Stimulated activated CD4-positive, alpha-beta T cell treated with anti-CD3 and anti-CD28 coated beads, Interleukin-12 subunit alpha, Interleukin-12 subunit beta, amount 100 ng/mL, for 24 hours (primary cell): ENCODE results near the gene RAB15.

ENCODE experiments used
- DNase-seq, 2 experiments: peaks; one replicate each; pipeline ENCODE4 v3.0.0-alpha.2; 2020; ENCODE audit warnings: low read depth in 2 of 2

The RAB15 gene

GRCh38 chr14:64971943-64972791 lies at the start of gene RAB15:
Gene RAB15 (minus strand): TSS chr14:64972336. CDS start chr14:64972076, 260 bp downstream.
- DNase-seq = peak in 1 of 2 experiments; percentile 11

DNA sequence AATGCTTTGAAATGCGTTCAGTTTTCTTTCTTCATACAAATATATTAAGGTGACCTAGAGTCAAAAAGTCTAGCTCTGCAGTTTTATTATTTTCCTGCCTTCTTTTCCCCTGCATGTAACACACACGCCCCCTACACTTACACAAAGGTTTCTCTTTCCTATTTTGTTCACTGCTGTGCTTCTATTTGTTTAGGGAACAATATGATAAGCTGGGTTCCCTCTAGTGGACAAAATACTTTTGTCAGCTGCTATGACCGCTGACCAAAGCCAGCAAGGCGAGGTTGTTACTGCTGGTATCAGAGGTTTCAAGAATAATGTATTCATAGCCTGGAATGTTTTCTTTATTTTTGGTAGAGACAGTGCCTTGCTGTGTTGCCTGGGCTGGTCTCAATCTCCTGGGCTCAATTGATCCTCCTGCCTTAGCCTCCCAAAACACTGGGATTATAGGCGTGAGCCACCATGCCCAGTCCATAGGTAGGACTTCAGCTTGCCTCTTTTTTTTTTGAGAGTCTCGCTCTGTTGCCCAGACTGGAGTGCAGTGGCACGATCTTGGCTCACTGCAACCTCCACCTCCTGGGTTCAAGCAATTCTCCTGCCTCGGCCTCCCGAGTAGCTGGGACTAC lies 47.9 kb upstream of the RAB15 start:
- DNase-seq = no peak

DNA sequence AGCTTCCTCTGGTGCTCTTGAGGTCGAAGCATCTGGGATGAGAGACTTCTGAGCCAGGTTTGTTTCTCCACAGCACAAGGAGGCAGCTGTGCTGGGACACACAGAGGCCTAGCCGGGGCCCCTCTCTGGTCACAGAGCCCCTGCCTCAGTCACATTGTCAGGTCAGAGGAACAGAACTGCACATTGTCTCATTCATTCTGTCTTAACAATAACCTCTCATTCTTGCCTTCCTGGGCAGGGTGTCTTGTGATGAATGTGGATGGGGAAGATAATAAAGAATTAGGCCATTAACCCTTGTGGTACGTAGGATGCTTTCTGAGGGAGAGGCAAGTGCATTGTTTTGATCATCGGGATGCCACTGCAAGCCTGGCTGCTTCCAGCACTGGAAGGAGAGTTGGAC lies 44.3 kb upstream of the RAB15 start:
- no peak for DNase-seq

GRCh38 chr14:65015391-65015790 lies 43.3 kb upstream of the RAB15 start:
- no peak for DNase-seq

- DNase-seq = no peak
Observed at GRCh38 chr14:65012353-65012752, 40.2 kb upstream of the RAB15 start.

DNA sequence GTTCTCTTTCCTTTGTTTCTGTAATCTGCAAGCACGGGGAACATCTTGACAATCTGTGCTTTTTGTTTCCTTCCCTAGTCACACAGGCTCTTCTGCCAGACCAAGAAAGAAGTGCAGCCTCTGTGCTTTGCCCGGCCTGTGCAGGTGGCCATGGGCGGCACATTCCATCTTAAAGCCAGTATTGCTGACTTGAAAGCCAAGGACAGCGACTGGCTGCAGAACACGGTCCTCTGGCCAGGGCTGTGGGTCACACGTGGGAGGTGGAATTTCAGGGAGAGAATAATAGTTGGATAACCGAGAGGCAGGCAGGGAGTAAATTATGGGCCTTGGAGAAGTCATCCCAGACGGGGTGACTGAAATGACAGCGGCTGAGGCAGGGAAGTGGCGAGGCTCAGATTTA lies 39.4 kb upstream of the RAB15 start:
- no peak for DNase-seq

- DNase-seq = no peak
Observed at GRCh38 chr14:65010211-65010931, 38.2 kb upstream of the RAB15 start.

- DNase-seq = no peak
Observed at GRCh38 chr14:65007202-65007601, 35.1 kb upstream of the RAB15 start.

GRCh38 chr14:65006261-65006721 lies 34.2 kb upstream of the RAB15 start:
- no peak for DNase-seq

DNA sequence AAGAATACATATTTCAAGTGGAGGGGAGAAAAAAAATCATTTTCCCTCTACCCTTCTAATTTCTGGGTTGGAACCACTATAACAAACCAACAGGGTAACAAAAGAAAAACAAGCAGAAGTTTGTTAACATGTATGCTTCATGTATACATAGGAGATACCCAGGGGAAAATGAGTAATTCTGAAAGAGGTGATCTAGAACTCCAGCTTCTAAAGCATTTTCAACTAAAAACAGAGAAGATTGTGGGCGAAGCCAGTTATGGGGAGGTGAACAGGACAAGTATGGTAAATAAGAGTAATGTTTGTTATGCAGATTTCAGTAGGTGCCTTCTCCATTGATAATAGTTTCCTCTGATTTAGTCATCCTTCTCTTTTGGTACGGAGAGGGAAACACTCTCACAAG lies 31.3 kb upstream of the RAB15 start:
- DNase-seq = no peak

DNA sequence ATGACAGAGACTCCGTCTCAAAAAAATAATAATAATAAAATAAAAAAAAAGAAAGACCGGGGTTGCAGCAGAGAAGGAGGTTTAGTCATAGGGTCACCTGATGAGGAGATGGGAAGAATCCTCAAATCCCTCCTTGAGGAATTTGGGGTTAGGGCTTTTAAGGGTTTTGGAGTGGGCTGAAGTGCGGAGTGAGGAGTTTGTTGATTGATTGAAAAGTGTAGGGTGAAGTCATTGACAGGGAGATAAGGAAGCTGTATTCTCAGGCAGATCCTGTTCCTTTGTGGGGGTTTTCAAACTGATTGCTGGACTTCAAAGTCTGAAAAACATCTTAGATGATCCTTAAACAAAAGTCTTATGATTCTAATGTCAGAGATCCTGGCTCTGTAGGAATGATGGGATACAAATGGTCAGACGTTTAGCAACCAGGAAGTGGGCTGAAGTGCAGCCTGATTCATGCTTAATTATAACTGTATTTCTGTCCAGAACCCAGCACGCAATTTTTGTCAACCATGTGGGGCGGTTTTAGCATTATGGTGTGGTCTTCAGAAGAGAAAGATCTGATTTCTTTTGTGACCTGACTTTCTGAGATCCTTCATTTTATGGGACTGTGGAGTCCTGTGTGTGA lies 30.6 kb upstream of the RAB15 start:
- no peak for DNase-seq

DNA sequence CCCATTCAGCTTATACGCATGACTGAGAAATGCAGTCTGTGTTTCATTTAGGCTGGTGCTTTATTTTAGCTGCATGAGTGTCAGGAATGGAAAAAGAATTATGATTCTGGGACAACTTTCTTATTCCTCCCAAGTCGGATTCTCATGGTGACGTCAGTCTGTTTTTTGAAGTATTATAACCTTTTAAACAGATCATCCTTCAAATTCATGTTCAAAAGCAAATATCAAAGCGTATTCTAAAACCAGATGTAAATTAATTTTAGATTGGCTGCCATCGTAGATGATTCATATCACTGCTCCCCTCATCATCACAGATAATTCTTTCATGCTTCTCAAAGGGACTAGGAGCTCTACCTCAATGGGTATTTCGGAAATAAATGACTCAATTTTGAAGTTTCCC lies 29.6 kb upstream of the RAB15 start:
- no peak for DNase-seq

DNA sequence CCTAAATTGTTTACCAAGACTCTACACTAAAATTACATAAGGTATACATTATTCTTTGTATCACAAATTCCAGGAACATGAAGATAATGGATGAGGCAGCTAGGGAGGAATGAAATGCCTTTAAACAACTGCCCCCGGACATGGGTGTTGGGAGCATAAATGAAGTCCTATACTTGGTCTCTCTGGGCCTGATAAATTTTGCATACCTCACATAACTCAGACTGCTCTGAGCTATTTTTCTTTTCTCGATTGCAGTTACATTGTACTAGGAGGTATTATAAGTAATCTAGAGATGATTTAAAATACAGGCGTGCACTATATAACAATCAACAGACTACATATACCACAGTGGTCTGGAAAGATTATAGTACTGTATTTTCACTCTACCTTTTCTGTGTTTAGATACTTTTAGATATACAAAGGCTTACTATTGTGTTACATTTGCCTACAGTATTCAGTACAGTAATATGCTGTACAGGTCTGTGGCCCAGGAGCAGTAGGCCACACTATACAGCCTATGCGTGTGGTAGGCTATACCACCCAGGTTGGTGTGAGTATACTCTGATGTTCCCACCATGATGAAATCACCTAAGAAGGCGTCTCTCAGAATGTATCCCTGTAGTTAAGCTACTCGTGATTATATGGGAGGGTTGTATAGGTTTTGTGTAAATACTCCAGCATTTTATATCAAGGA lies 28.9 kb upstream of the RAB15 start:
- no peak for DNase-seq

DNA sequence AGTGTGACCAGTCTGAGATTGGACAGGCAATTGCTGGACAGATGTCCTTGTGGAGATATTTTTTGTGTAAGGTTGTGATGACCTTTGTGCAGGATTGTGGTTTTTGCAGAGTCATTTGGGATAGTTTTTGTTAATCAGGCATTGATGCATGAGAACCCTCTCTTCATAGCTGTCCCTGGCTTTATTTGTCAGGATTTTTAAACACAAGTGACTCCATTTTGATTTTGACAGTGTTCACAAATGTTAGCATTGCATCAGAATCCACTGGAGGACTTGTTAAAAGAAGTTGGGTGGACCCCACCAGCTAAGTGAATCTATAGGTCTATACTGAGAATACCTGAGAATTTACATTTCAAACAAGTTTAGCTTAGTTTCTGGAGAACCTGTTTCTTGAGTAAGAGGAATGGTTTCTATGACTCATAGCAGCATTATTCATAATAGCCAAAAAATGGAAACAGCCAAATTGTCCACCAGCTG lies 26.4 kb upstream of the RAB15 start:
- DNase-seq = no peak

DNA sequence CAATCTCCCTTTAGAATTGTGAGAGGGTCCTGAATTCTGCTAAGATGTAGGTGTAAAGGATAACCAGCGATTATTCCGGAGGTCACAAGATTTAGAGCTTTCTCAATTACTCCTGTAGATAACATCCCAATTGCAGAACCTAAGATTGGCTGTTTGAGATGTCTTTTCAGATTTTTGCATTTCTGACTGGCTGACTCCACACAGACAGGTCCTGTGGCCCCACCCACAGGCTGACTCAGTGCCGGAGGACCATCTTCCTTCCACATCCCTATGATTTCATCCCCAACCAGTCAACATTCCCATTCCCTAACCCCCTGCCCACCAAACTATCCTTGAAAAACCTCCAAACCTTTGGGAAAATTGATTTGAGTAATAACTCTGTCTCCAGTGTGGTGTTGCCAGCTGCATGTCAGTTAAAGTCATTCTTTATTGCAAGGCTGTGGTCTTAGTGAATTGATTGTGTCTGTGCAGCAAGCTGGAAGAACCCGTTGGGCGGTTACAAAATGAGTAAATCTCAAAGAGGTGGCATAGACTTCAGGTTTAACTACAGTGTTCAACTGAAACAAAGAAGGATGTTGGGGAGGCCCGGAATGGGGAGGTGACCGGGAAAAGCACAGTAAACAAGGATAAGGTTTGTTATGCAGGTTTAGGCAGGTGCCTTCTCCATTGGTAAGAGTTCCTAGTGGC lies 25.1 kb upstream of the RAB15 start:
- no peak for DNase-seq

DNA sequence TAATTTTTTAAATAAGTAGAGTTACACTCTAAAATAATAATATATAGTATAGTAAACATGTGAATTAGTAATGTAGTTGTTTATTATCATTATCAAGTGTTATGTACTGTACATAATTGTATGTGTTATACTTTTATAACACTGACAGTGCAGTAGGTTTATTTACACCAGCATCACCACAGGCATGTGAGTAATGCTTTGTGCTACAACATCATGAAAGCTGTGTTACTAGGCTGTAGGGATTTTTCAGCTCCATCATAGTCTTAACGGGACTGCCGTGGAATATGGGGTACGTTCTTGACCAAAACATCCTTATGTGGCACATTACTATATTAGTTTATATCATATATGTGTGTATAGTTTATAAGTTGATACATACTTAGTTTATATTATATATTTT lies 23.2 kb upstream of the RAB15 start:
- DNase-seq = no peak

GRCh38 chr14:64994540-64994939 lies 22.4 kb upstream of the RAB15 start:
- no peak for DNase-seq

- no peak for DNase-seq
Observed at GRCh38 chr14:64993266-64993930, 21.3 kb upstream of the RAB15 start.

- DNase-seq = no peak
Observed at GRCh38 chr14:64992328-64992885, 20.3 kb upstream of the RAB15 start.

DNA sequence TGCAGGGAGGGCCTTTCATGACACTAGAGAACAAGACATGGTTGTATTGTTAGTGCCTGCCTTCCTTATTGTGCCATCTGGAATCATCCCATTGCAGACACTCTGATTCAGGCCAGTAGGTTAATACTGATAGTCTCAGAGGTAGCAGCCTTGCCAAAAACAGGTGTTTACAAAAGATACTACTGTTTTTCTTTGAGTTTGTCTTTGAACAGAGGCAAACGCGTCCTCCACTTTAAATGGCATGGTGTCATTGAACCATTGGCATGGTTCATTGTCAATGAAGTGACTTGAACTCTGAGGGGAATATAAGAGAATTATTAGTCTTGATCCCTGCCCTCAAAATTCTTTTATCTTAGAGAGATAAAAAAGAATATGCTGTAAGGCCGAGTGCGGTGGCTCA lies 18.8 kb upstream of the RAB15 start:
- DNase-seq = no peak
